Right lobe of liver (tissue), 4 donors: ENCODE data around the gene AKR1C1.
"Not testable (repeated sequence)": the region's sequence is repeated elsewhere in the genome, so short reads cannot be mapped to it uniquely, and the experiment has no call there.

ENCODE experiments used
- POLR2A ChIP-seq: fragments of 450-650 bp; IDR thresholded peaks from one replicate; pipeline ENCODE4 v1.6.1; 2017; ENCODE audit warnings: antibody characterized with exemption, mild to moderate bottlenecking
- TF ChIP-seq, protein P1 (sequence below), 4 donors: fragments of 200-600 bp in 3 of 4; fragments of 450-650 bp in 1 of 4; IDR thresholded peaks; one replicate each; pipeline versions ENCODE4 v1.5.1 to v1.8.0; 2016 to 2022; ENCODE audit warnings: antibody characterized with exemption in 4 of 4, mild to moderate bottlenecking in 2 of 4
- donor health status: DM: no; HTN: no; CAD: no.
- donor health status: DM: no; HTN: no; CAD: no.
- donor health status: DM: no; HTN: yes; CAD: no.

- TF ChIP-seq, protein P1, sequence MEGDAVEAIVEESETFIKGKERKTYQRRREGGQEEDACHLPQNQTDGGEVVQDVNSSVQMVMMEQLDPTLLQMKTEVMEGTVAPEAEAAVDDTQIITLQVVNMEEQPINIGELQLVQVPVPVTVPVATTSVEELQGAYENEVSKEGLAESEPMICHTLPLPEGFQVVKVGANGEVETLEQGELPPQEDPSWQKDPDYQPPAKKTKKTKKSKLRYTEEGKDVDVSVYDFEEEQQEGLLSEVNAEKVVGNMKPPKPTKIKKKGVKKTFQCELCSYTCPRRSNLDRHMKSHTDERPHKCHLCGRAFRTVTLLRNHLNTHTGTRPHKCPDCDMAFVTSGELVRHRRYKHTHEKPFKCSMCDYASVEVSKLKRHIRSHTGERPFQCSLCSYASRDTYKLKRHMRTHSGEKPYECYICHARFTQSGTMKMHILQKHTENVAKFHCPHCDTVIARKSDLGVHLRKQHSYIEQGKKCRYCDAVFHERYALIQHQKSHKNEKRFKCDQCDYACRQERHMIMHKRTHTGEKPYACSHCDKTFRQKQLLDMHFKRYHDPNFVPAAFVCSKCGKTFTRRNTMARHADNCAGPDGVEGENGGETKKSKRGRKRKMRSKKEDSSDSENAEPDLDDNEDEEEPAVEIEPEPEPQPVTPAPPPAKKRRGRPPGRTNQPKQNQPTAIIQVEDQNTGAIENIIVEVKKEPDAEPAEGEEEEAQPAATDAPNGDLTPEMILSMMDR (IDR thresholded peaks at IDR 0.05), result not testable (repeated sequence)
- TF ChIP-seq POLR2A, result not testable (repeated sequence)
Measured at GRCh38 chr10:4951512-4952162, 11.6 kb upstream of the AKR1C1 start.
